Spinal cord (tissue), 10 donors: Measurements from ENCODE around the gene MKLN1. TPM values are rescaled to one million over a fixed set of nuclear protein-coding genes. Genes with fewer than 3 reads are reported as not detected.

Experiments used
- DNase-seq, 6 donors: peaks; one replicate each; pipeline versions ENCODE4 v3.0.0 to v3.0.0-alpha.2; 2013 to 2015; ENCODE audit warnings: low spot score in 6 of 6, low read depth in 4 of 6
- H3K27ac ChIP-seq: one replicate; pipeline ENCODE4 v1.5.1; 2013; ENCODE audit warnings: low read depth, low read length, control low read depth
- H3K27me3 ChIP-seq: one replicate; pipeline ENCODE4 v1.6.1; 2013; ENCODE audit warnings: low read length; ENCODE audit not compliant: control insufficient read depth, insufficient read depth
- H3K36me3 ChIP-seq: one replicate; pipeline ENCODE4 v1.6.1; 2013; ENCODE audit warnings: low read length; ENCODE audit not compliant: control insufficient read depth, insufficient read depth
- H3K4me1 ChIP-seq: one replicate; pipeline ENCODE4 v1.6.1; 2013; ENCODE audit warnings: low read length; ENCODE audit not compliant: control insufficient read depth, insufficient read depth
- H3K4me3 ChIP-seq: one replicate; pipeline ENCODE4 v1.5.1; 2013; ENCODE audit warnings: low read depth, low read length, control low read depth
- H3K9me3 ChIP-seq: one replicate; pipeline ENCODE4 v1.6.1; 2013; ENCODE audit warnings: low read length; ENCODE audit not compliant: control insufficient read depth, insufficient read depth
- WGBS: methylation state at CpG from one replicate; pipeline ENCODE4 v1.1.5; 2013; ENCODE audit warnings: missing lambda C conversion rate; ENCODE audit not compliant: insufficient coverage; 5-methylcytosine and 5-hydroxymethylcytosine counted together
- polyA plus RNA-seq, 2 donors: library from polyadenylated mRNA; unstranded; fragments of 120-200 nt; gene quantifications; one replicate each; pipeline ENCODE4 v1.2.1, GENCODE V29; 2013; ENCODE audit not compliant: insufficient read length in 2 of 2
- total RNA-seq, 2 donors: library from RNA; depleted of rRNA in 1 of 2; stranded (reverse); fragments of 120-200 nt in 1 of 2; fragments of >200 nt in 1 of 2; gene quantifications; one replicate each; pipeline versions ENCODE4 v1.2.3 to v1.2.4, GENCODE V29; 2013 to 2014
- donor health status: healthy.

The MKLN1 gene
- total and polyA plus RNA-seq, 4 donors = 13.6 to 69.4 (median 36.6) TPM

- Histone ChIP-seq H3K4me3 (no peak overlapping the region), H3K36me3 (peaks cover 5% of the 10 kb centered on the region), H3K4me1 (peaks cover 9% of the 10 kb centered on the region), H3K27me3 (no peaks in the 10 kb centered on the region), H3K9me3 (no peaks in the 10 kb centered on the region), H3K27ac (peak overlapping the region; percentile 43)
- no CpG with 5 or more reads among the region's 3 CpGs for WGBS
- peak in 1 of 6 donors; percentile 7 for DNase-seq
Measured at GRCh38 chr7:131431756-131432155, 104.1 kb downstream of the MKLN1 start.

GRCh38 chr7:131436384-131436783 lies 108.7 kb downstream of the MKLN1 start:
- Histone ChIP-seq H3K27ac (no peak overlapping the region), H3K27me3 (no peaks in the 10 kb centered on the region), H3K9me3 (peaks cover 3% of the 10 kb centered on the region), H3K4me1 (peaks cover under 1% of the 10 kb centered on the region), H3K36me3 (no peaks in the 10 kb centered on the region), H3K4me3 (no peak overlapping the region)
- peak in 1 of 6 donors; percentile 75 for DNase-seq
- WGBS = no CpG with 5 or more reads among the region's 3 CpGs

- Histone ChIP-seq H3K27ac (no peak overlapping the region), H3K9me3 (peaks cover 3% of the 10 kb centered on the region), H3K27me3 (no peaks in the 10 kb centered on the region), H3K4me3 (no peak overlapping the region), H3K4me1 (no peaks in the 10 kb centered on the region), H3K36me3 (no peaks in the 10 kb centered on the region)
- no CpG with 5 or more reads among the region's 2 CpGs for WGBS
- no peak for DNase-seq
Measured at GRCh38 chr7:131438969-131439368, 111.3 kb downstream of the MKLN1 start.

GRCh38 chr7:131443496-131443895 lies 115.8 kb downstream of the MKLN1 start:
- Histone ChIP-seq H3K27me3 (no peaks in the 10 kb centered on the region), H3K4me1 (no peaks in the 10 kb centered on the region), H3K36me3 (no peaks in the 10 kb centered on the region), H3K9me3 (peaks cover 3% of the 10 kb centered on the region), H3K4me3 (no peak overlapping the region), H3K27ac (no peak overlapping the region)
- 100% methylated on average over 2 of the region's 5 CpGs for WGBS
- no peak for DNase-seq

- Histone ChIP-seq H3K4me3 (no peak overlapping the region), H3K36me3 (peaks cover 3% of the 10 kb centered on the region), H3K4me1 (no peaks in the 10 kb centered on the region), H3K27ac (no peak overlapping the region), H3K9me3 (peaks cover 3% of the 10 kb centered on the region), H3K27me3 (no peaks in the 10 kb centered on the region)
- WGBS = no CpG with 5 or more reads among the region's 1 CpG
- no peak for DNase-seq
Measured at GRCh38 chr7:131444683-131445082, 117.0 kb downstream of the MKLN1 start.

- no CpG with 5 or more reads among the region's 2 CpGs for WGBS
- Histone ChIP-seq H3K27me3 (no peaks in the 10 kb centered on the region), H3K4me3 (no peak overlapping the region), H3K36me3 (peaks cover 3% of the 10 kb centered on the region), H3K9me3 (no peaks in the 10 kb centered on the region), H3K27ac (no peak overlapping the region), H3K4me1 (no peaks in the 10 kb centered on the region)
- DNase-seq = no peak
Measured at GRCh38 chr7:131449373-131449902, 121.8 kb downstream of the MKLN1 start.

GRCh38 chr7:131454498-131454897 lies 126.8 kb downstream of the MKLN1 start:
- no peak overlapping the region for H3K4me3 ChIP-seq
- H3K27me3 ChIP-seq = no peaks in the 10 kb centered on the region
- no peak for DNase-seq
- no peaks in the 10 kb centered on the region for H3K4me1 ChIP-seq
- no peak overlapping the region for H3K27ac ChIP-seq
- H3K9me3 ChIP-seq = no peaks in the 10 kb centered on the region
- WGBS = 100% methylated on average over 1 of the region's 1 CpG
- H3K36me3 ChIP-seq = peaks cover 1% of the 10 kb centered on the region

GRCh38 chr7:131455001-131455400 lies 127.3 kb downstream of the MKLN1 start:
- no peaks in the 10 kb centered on the region for H3K27me3 ChIP-seq
- no peak for DNase-seq
- no peaks in the 10 kb centered on the region for H3K36me3 ChIP-seq
- no peaks in the 10 kb centered on the region for H3K9me3 ChIP-seq
- WGBS = no CpG with 5 or more reads among the region's 2 CpGs
- no peak overlapping the region for H3K4me3 ChIP-seq
- no peak overlapping the region for H3K27ac ChIP-seq
- H3K4me1 ChIP-seq = no peaks in the 10 kb centered on the region

- 65% methylated on average over 2 of the region's 7 CpGs for WGBS
Measured at GRCh38 chr7:131455546-131455945, 127.9 kb downstream of the MKLN1 start.

GRCh38 chr7:131456338-131456737 lies 128.7 kb downstream of the MKLN1 start:
- Histone ChIP-seq H3K27ac (no peak overlapping the region), H3K36me3 (no peaks in the 10 kb centered on the region), H3K4me3 (no peak overlapping the region), H3K4me1 (no peaks in the 10 kb centered on the region), H3K27me3 (no peaks in the 10 kb centered on the region), H3K9me3 (no peaks in the 10 kb centered on the region)
- WGBS = 46% methylated on average over 2 of the region's 3 CpGs
- peak in 1 of 6 donors; percentile 8 for DNase-seq

More at GRCh38 chr7:131455546-131455945, 127.9 kb downstream of the MKLN1 start:
- no peaks in the 10 kb centered on the region for H3K9me3 ChIP-seq
- H3K36me3 ChIP-seq = no peaks in the 10 kb centered on the region
- DNase-seq = no peak
- no peaks in the 10 kb centered on the region for H3K27me3 ChIP-seq
- no peak overlapping the region for H3K4me3 ChIP-seq
- no peak overlapping the region for H3K27ac ChIP-seq
- no peaks in the 10 kb centered on the region for H3K4me1 ChIP-seq
